BE2C (cell line): Measurements from ENCODE around the gene CCDC50.
A peak's percentile ranks its signal among the peaks of the same experiment; 100 is the strongest.

Experiments used
- DNase-seq: peaks from one replicate; pipeline ENCODE4 v3.0.0-alpha.2; 2020
- H3K27me3 ChIP-seq: fragments of 250-450 bp; sonication (Bioruptor Pico); 2 replicates; pipeline ENCODE4 v1.5.1; 2020; ENCODE audit warnings: mild to moderate bottlenecking
- H3K36me3 ChIP-seq: fragments of 250-450 bp; sonication (Bioruptor Pico); 2 replicates; pipeline ENCODE4 v1.5.1; 2020; ENCODE audit warnings: mild to moderate bottlenecking
- H3K4me1 ChIP-seq: fragments of 250-450 bp; sonication (Bioruptor Pico); 2 replicates; pipeline ENCODE4 v1.5.1; 2020
- H3K4me3 ChIP-seq: 2 replicates; pipeline ENCODE4 v1.5.1; 2011; ENCODE audit warnings: low read depth, low read length
- H3K9me3 ChIP-seq: fragments of 250-450 bp; sonication (Bioruptor Pico); 2 replicates; pipeline ENCODE4 v1.5.1; 2020
- TF ChIP-seq, protein P1 (sequence below): IDR thresholded peaks from 2 replicates; pipeline ENCODE4 v1.5.1; 2012; ENCODE audit warnings: mild to moderate bottlenecking, low read depth, low read length

CCDC50 gene

GRCh38 chr3:191381303-191381702 lies 52.1 kb downstream of the CCDC50 start:
- peaks cover 17% of the 10 kb centered on the region for H3K4me1 ChIP-seq
- no peak for DNase-seq
- no peak overlapping the region for H3K4me3 ChIP-seq
- TF ChIP-seq, protein P1, sequence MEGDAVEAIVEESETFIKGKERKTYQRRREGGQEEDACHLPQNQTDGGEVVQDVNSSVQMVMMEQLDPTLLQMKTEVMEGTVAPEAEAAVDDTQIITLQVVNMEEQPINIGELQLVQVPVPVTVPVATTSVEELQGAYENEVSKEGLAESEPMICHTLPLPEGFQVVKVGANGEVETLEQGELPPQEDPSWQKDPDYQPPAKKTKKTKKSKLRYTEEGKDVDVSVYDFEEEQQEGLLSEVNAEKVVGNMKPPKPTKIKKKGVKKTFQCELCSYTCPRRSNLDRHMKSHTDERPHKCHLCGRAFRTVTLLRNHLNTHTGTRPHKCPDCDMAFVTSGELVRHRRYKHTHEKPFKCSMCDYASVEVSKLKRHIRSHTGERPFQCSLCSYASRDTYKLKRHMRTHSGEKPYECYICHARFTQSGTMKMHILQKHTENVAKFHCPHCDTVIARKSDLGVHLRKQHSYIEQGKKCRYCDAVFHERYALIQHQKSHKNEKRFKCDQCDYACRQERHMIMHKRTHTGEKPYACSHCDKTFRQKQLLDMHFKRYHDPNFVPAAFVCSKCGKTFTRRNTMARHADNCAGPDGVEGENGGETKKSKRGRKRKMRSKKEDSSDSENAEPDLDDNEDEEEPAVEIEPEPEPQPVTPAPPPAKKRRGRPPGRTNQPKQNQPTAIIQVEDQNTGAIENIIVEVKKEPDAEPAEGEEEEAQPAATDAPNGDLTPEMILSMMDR = no peak
- no peaks in the 10 kb centered on the region for H3K27me3 ChIP-seq
- no peaks in the 10 kb centered on the region for H3K9me3 ChIP-seq
- H3K36me3 ChIP-seq = peaks cover 14% of the 10 kb centered on the region

DNA sequence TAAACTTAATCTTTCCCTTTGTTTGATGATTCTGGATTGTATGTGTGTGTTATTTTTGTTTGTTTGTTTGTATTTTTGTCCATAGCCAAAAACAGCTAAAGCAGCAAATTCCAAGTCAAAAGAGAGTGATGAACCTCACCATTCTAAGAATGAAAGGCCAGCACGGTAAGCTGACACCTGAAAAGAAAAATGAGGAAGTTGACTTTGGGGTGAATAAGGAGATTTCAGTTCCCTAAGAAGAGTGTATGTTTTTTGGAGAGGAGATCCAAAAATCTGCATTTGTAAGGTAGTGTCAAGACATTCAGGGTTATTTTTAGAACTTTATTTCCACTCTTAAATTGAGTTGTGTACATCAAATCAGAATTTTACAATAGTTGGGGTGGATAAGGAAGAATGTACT lies 53.5 kb downstream of the CCDC50 start:
- Histone ChIP-seq H3K9me3 (no peaks in the 10 kb centered on the region), H3K4me1 (peaks cover 8% of the 10 kb centered on the region), H3K36me3 (peaks cover 14% of the 10 kb centered on the region), H3K4me3 (no peak overlapping the region), H3K27me3 (no peaks in the 10 kb centered on the region)
- TF ChIP-seq, protein P1 = no peak
- no peak for DNase-seq

GRCh38 chr3:191383124-191383523 lies 53.9 kb downstream of the CCDC50 start:
- TF ChIP-seq, protein P1 = no peak
- DNase-seq = no peak
- Histone ChIP-seq H3K4me1 (peaks cover 8% of the 10 kb centered on the region), H3K9me3 (no peaks in the 10 kb centered on the region), H3K36me3 (peaks cover 14% of the 10 kb centered on the region), H3K4me3 (no peak overlapping the region), H3K27me3 (no peaks in the 10 kb centered on the region)

GRCh38 chr3:191385101-191385500 lies 55.9 kb downstream of the CCDC50 start:
- DNase-seq = no peak
- peaks cover 14% of the 10 kb centered on the region for H3K36me3 ChIP-seq

DNA sequence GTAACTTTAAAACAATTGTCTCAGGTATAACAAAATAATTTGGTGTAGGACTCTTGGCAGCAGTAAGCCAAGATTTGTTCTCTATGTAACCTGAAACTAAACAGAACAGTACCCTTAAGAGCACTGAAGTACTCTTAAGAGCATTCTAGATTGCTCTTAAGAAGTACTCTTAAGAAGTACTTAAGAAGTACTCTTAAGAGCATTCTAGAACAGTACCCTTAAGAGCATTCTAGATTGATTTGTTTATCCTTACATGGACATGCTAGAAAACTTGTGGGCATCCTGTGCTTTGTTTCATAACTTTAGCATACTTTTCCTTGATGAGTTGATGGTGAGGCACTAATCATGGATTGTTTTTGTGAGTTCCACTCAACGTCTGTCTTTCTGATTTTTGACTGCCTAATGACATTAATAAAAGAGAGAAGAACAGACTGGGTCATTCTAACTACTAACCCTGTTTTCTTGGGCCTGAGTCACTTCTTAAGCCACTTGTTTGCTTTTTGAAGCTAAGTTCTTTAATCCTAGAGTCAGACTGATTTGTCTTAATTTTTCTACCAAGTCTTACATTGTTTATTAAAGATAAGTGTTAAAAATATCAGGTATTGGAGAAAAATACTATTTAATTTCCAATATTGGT lies 58.4 kb downstream of the CCDC50 start:
- H3K36me3 ChIP-seq = peaks cover 5% of the 10 kb centered on the region
- no peaks in the 10 kb centered on the region for H3K9me3 ChIP-seq
- DNase-seq = no peak
- H3K27me3 ChIP-seq = no peaks in the 10 kb centered on the region
- no peak overlapping the region for H3K4me3 ChIP-seq
- TF ChIP-seq, protein P1 = no peak
- H3K4me1 ChIP-seq = no peaks in the 10 kb centered on the region

More at GRCh38 chr3:191385101-191385500, 55.9 kb downstream of the CCDC50 start:
- TF ChIP-seq, protein P1 = no peak
- Histone ChIP-seq H3K9me3 (no peaks in the 10 kb centered on the region), H3K27me3 (no peaks in the 10 kb centered on the region), H3K4me1 (no peaks in the 10 kb centered on the region), H3K4me3 (no peak overlapping the region)

- no peaks in the 10 kb centered on the region for H3K36me3 ChIP-seq
- no peak for DNase-seq
- H3K27me3 ChIP-seq = no peaks in the 10 kb centered on the region
- no peak overlapping the region for H3K4me3 ChIP-seq
- TF ChIP-seq, protein P1 = peak; percentile 20; the same call in 1 of the 2 replicates
- no peaks in the 10 kb centered on the region for H3K9me3 ChIP-seq
- H3K4me1 ChIP-seq = no peaks in the 10 kb centered on the region
Observed at GRCh38 chr3:191388823-191389222, 59.6 kb downstream of the CCDC50 start.
